Vagina (tissue), 2 donors: ENCODE data around the gene B3GNT4.

Experiments used
- POLR2A ChIP-seq, 2 donors: fragments of 450-650 bp; IDR thresholded peaks; one replicate each; pipeline ENCODE4 v1.6.1; 2017; ENCODE audit warnings: antibody characterized with exemption in 2 of 2, mild to moderate bottlenecking in 2 of 2, moderate library complexity in 2 of 2
- POLR2AphosphoS5 ChIP-seq, 2 donors: sonication (generic); formaldehyde crosslinking; IDR thresholded peaks; one replicate each; pipeline ENCODE4 v1.9.0; 2017; ENCODE audit warnings: antibody characterized with exemption in 2 of 2, mild to moderate bottlenecking in 2 of 2, low read depth in 1 of 2; ENCODE audit not compliant: insufficient read depth in 1 of 2
- TF ChIP-seq, protein P1 (sequence below), 3 experiments: fragments of 450-650 bp in 2 of 3; fragments of 200-600 bp in 1 of 3; sonication (generic) in 1 of 3; IDR thresholded peaks; one replicate each; pipeline ENCODE4 v1.5.1; 2017 to 2019; ENCODE audit warnings: antibody characterized with exemption in 3 of 3, mild to moderate bottlenecking in 2 of 3, moderate library complexity in 2 of 3

DNA sequence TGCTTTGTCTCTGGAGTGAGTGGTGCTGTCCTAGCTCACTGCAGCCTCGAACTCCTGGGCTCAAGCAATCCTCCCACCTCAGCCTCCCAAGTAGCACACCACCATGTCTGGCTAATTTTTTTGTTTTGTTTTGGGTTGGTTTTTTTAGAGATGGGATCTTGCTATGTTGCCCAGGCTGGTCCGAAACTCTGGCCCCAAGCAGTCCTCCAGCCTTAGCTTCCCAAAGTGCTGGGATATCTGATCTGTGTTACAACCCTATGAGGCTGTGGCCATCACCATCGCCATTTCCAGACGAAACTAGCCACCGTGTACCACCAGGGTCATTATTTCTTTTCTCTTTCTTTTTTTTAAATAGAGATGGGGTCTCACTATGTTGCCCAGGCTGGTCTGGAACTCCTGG, 32.1 kb upstream of the B3GNT4 start:
- TF ChIP-seq, protein P1, sequence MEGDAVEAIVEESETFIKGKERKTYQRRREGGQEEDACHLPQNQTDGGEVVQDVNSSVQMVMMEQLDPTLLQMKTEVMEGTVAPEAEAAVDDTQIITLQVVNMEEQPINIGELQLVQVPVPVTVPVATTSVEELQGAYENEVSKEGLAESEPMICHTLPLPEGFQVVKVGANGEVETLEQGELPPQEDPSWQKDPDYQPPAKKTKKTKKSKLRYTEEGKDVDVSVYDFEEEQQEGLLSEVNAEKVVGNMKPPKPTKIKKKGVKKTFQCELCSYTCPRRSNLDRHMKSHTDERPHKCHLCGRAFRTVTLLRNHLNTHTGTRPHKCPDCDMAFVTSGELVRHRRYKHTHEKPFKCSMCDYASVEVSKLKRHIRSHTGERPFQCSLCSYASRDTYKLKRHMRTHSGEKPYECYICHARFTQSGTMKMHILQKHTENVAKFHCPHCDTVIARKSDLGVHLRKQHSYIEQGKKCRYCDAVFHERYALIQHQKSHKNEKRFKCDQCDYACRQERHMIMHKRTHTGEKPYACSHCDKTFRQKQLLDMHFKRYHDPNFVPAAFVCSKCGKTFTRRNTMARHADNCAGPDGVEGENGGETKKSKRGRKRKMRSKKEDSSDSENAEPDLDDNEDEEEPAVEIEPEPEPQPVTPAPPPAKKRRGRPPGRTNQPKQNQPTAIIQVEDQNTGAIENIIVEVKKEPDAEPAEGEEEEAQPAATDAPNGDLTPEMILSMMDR (IDR thresholded peaks at IDR 0.05), result no peak
- TF ChIP-seq POLR2AphosphoS5 (IDR thresholded peaks at IDR 0.05; ENCODE audit: insufficient read depth in 1 of 2, low read depth in 1 of 2), result no peak
- TF ChIP-seq POLR2A (IDR thresholded peaks at IDR 0.05), result no peak
